HEK293 (cell line): Measurements from ENCODE around the gene ZNF529.

Experiments used
- CTCF ChIP-seq: fragments of 450-650 bp; formaldehyde crosslinking; IDR thresholded peaks from 2 replicates; pipeline ENCODE4 v1.5.1; 2016; ENCODE audit warnings: missing biosample characterization, missing genetic modification characterization
- ZNF174 ChIP-seq: fragments of 450-650 bp; formaldehyde crosslinking; IDR thresholded peaks from 2 replicates; pipeline ENCODE4 v1.5.0; 2017; ENCODE audit warnings: missing biosample characterization, mild to moderate bottlenecking, missing genetic modification characterization
- ZNF510 ChIP-seq: fragments of 450-650 bp; formaldehyde crosslinking; IDR thresholded peaks from 2 replicates; pipeline ENCODE4 v1.5.1; 2018; ENCODE audit warnings: mild to moderate bottlenecking, missing genetic modification characterization, missing biosample characterization; ENCODE audit not compliant: insufficient replicate concordance

GRCh38 chr19:36573020-36573894, at the start of gene ZNF529:
- TF ChIP-seq CTCF (tag by site-specific recombination) (peak; percentile 89), ZNF510 (tag by site-specific recombination) (no peak), ZNF174 (tag by site-specific recombination) (no peak)
